HEK293T (cell line): Measurements from ENCODE around the gene FAM240B.

Source experiments
- BHLHE40 ChIP-seq: fragments of 450-650 bp; IDR thresholded peaks from 2 replicates; pipeline ENCODE4 v1.6.1; 2016; ENCODE audit warnings: mild to moderate bottlenecking, moderate library complexity, borderline replicate concordance
- FOXK2 ChIP-seq: fragments of 450-650 bp; IDR thresholded peaks from 2 replicates; pipeline ENCODE4 v1.6.1; 2016; ENCODE audit warnings: mild to moderate bottlenecking
- L3MBTL2 ChIP-seq: fragments of 450-650 bp; conservative IDR thresholded peaks from 2 replicates; pipeline ENCODE4 v1.6.1; 2016; ENCODE audit warnings: mild to moderate bottlenecking
- SUZ12 ChIP-seq: fragments of 450-650 bp; IDR thresholded peaks from 2 replicates; pipeline ENCODE4 v1.6.1; 2016; ENCODE audit warnings: mild to moderate bottlenecking
- TARDBP ChIP-seq: fragments of 450-650 bp; IDR thresholded peaks from 2 replicates; pipeline ENCODE4 v1.6.1; 2016

- TF ChIP-seq L3MBTL2 = no peak
- TF ChIP-seq TARDBP = no peak
- no peak for TF ChIP-seq BHLHE40
- TF ChIP-seq FOXK2 = no peak
- no peak for TF ChIP-seq SUZ12
Observed at GRCh38 chr9:38696999-38697398, 22.9 kb downstream of the FAM240B start.
